ENCODE data around the gene CCT2.

GRCh38 chr12:69647178-69647577, 61.9 kb downstream of the CCT2 start:
- TF ChIP-seq CTCF (IDR thresholded peaks at IDR 0.05) (no peak), POLR2A (IDR thresholded peaks at IDR 0.05) (no peak)

Data from esophagus squamous epithelium (tissue), 4 donors.